ENCODE data around the gene BPIFB6.

DNA sequence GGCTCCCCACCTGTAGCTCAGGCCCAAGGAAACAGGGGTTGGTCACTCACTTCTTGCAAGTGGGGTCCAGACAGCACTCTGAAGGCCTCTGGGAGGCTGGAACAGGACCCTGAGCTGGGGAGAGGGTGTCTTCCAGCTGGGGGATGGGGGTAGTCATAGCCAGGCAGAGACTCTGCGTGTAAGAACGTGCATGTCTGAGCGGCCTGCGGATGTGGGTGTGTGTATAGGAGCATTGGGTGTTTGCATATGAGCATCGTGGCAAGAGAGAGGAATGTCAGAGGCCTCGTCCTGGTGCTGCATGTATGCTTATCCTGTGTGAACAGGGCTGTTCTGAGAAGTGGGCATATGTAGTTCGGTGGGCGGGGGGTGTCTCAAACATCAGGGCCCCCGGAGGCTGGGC lies 34.3 kb downstream of the BPIFB6 start:
- no peak for TF ChIP-seq CTCF (IDR thresholded peaks at IDR 0.05; ENCODE audit: low read length)
- no peak for TF ChIP-seq EZH2phosphoT487 (IDR thresholded peaks at IDR 0.05; ENCODE audit: low read length)
- no peak for TF ChIP-seq EZH2 (optimal IDR thresholded peaks at IDR 0.05; ENCODE audit: low read depth, low read length)

All from MM.1S (cell line).